Stomach (tissue), 19 donors: ENCODE results near the gene GIMAP8. TPM values are rescaled to one million over a fixed set of nuclear protein-coding genes. Genes with fewer than 3 reads are reported as not detected.
A peak's percentile ranks its signal among the peaks of the same experiment; 100 is the strongest.

ENCODE experiments used
- DNase-seq, 2 donors: peaks; one replicate each; pipeline versions ENCODE4 v3.0.0 to v3.0.0-alpha.2; 2013 to 2019
- H3K27ac ChIP-seq, 5 donors: fragments of 200-600 bp in 4 of 5; sonication (generic) in 4 of 5; one replicate each; pipeline ENCODE4 v1.5.1; 2013 to 2019; ENCODE audit warnings: mild to moderate bottlenecking in 1 of 5, moderate library complexity in 1 of 5
- H3K27me3 ChIP-seq, 3 donors: fragments of 200-600 bp; sonication (generic); one replicate each; pipeline ENCODE4 v1.5.1; 2017 to 2019; ENCODE audit warnings: mixed run types in 1 of 3
- H3K36me3 ChIP-seq, 4 donors: fragments of 200-600 bp; sonication (generic); 1 replicate in 3 of 4; 2 replicates in 1 of 4; pipeline ENCODE4 v1.5.1; 2016 to 2019
- H3K4me1 ChIP-seq, 4 donors: fragments of 200-600 bp; sonication (generic); one replicate each; pipeline ENCODE4 v1.5.1; 2016 to 2019
- H3K4me3 ChIP-seq, 4 donors: fragments of 200-600 bp; sonication (generic) in 3 of 4; one replicate each; pipeline ENCODE4 v1.5.1; 2016 to 2019; ENCODE audit warnings: mild to moderate bottlenecking in 1 of 4
- H3K9me3 ChIP-seq, 4 donors: fragments of 200-600 bp; sonication (generic); one replicate each; pipeline ENCODE4 v1.5.1; 2016 to 2019
- CTCF ChIP-seq, 7 experiments: fragments of 450-650 bp in 4 of 7; fragments of 200-600 bp in 3 of 7; sonication (generic) in 3 of 7; IDR thresholded peaks; one replicate each; pipeline ENCODE4 v1.5.1; 2016 to 2019; ENCODE audit warnings: antibody characterized with exemption in 7 of 7, control low read depth in 2 of 7, mild to moderate bottlenecking in 1 of 7
- EP300 ChIP-seq: sonication (generic); formaldehyde crosslinking; IDR thresholded peaks from one replicate; pipeline ENCODE4 v1.6.1; 2017; ENCODE audit warnings: antibody characterized with exemption
- POLR2A ChIP-seq, 4 donors: fragments of 450-650 bp; IDR thresholded peaks; one replicate each; pipeline ENCODE4 v1.6.1; 2016; ENCODE audit warnings: antibody characterized with exemption in 4 of 4, control low read depth in 2 of 4, mild to moderate bottlenecking in 1 of 4, moderate library complexity in 1 of 4
- POLR2AphosphoS5 ChIP-seq, 3 donors: sonication (generic); formaldehyde crosslinking; IDR thresholded peaks; one replicate each; pipeline ENCODE4 v1.6.1; 2016; ENCODE audit warnings: antibody characterized with exemption in 3 of 3
- WGBS, 5 donors: extraction: QIAGEN DNeasy Blood & Tissue Kit in 3 of 5; methylation state at CpG; one replicate each; pipeline versions ENCODE4 v1.1.5 to v1.1.7; 2013 to 2018; 5-methylcytosine and 5-hydroxymethylcytosine counted together
- intact Hi-C: fragments of 100-400 bp; cut with DNase I; formaldehyde crosslinking; loops from one replicate; pipeline ENCODE4 v1.15.1; 2023; ENCODE audit warnings: low total_unique reads
- long read RNA-seq, 10 donors: transcript quantifications; one replicate each; lab custom pipeline, GENCODE V29; 2026
- polyA plus RNA-seq, 3 donors: library from polyadenylated mRNA; stranded (reverse); fragments of 200-250 nt; gene quantifications; one replicate each; pipeline ENCODE4 v1.2.3, GENCODE V29; 2013
- total RNA-seq, 5 donors: library from RNA; depleted of rRNA; stranded (reverse); fragments of >200 nt; gene quantifications; one replicate each; pipeline versions ENCODE4 v1.1.0 to v1.2.3, GENCODE V29; 2014 to 2016
- donor health status: healthy with polysubstance abuse.
- donor health status: Bipolar disorder and iron deficiency.
- donor health status: healthy.

GIMAP8 gene
- 1 to 10 TPM in 2 of 5 donors, under 1 TPM in 3; under 0.01 to 8.3 (median 0.29) TPM for total RNA-seq
- polyA plus RNA-seq = 1 to 10 TPM; 2.8 to 3.2 (median 2.9) TPM
- long read RNA-seq, donor 1 = 0 reads
- long read RNA-seq, donor 2, full-length matches to known transcripts = 1 of 1 reads
- long read RNA-seq, donor 2, partial matches to known transcripts = 0 of 1 reads
- long read RNA-seq, donor 2, other reads (novel, unspliced or antisense) = 0 of 1 reads
- long read RNA-seq, donor 3 = 0 reads
- long read RNA-seq, donor 4 = 0 reads
- long read RNA-seq, donor 5, partial matches to known transcripts = 10 of 10 reads
- long read RNA-seq, donor 5, other reads (novel, unspliced or antisense) = 0 of 10 reads
- long read RNA-seq, donor 6, full-length matches to known transcripts = 1 of 8 reads
- long read RNA-seq, donor 6, partial matches to known transcripts = 7 of 8 reads
- long read RNA-seq, donor 6, other reads (novel, unspliced or antisense) = 0 of 8 reads
- long read RNA-seq, donor 7, partial matches to known transcripts = 13 of 13 reads
- long read RNA-seq, donor 7, other reads (novel, unspliced or antisense) = 0 of 13 reads
- long read RNA-seq, donor 8 = 0 reads
- long read RNA-seq, donor 9 = 0 reads
- long read RNA-seq, donor 10 = 0 reads

- Histone ChIP-seq H3K27me3 (peaks cover 0 to 18% (median 6%) of the 10 kb centered on the region in 3 donors), H3K27ac (peak within 1 kb of the TSS; percentile 37 to 86 (median 76)), H3K9me3 (no peaks in the 10 kb centered on the region), H3K4me1 (peaks cover 0 to 22% (median 11%) of the 10 kb centered on the region in 4 donors), H3K4me3 (peak within 1 kb of the TSS; percentile 36 to 50 (median 47)), H3K36me3 (no peaks in the 10 kb centered on the region)
- WGBS, 5 donors = 19 to 64% (median 50%) methylated on average over 12 to 22 of the region's 22 CpGs
- intact Hi-C loops = loop anchor here (10.0 kb wide), 1 partner anchor 304 kb away; no protein-coding TSS in a partner anchor
- TF ChIP-seq POLR2A (IDR thresholded peaks at IDR 0.05) (no peak), POLR2AphosphoS5 (IDR thresholded peaks at IDR 0.05) (peak in 1 of 3 donors; percentile 17), CTCF (IDR thresholded peaks at IDR 0.05) (no peak)
- peak; percentile 42 to 60 for DNase-seq
These were observed at the start of gene GIMAP8 for GRCh38 chr7:150450491-150451001. Gene GIMAP8, plus strand, starts transcription at chr7:150450630. Its CDS starts 16,069 bp downstream, at chr7:150466699.

GRCh38 chr7:150400788-150401423, 49.5 kb upstream of the GIMAP8 start:
- no peak for DNase-seq
- intact Hi-C loops = no loop called here
- WGBS, 5 donors = 70 to 79% (median 73%) methylated on average over 15 of the region's 15 CpGs
- TF ChIP-seq EP300 = no peak
- no peak overlapping the region for H3K27ac ChIP-seq
- H3K4me3 ChIP-seq = no peak overlapping the region
- H3K9me3 ChIP-seq = no peaks in the 10 kb centered on the region
- no peaks in the 10 kb centered on the region for H3K27me3 ChIP-seq
- peaks cover 27 to 39% (median 33%) of the 10 kb centered on the region in 4 donors for H3K4me1 ChIP-seq
- peaks cover 6 to 33% (median 26%) of the 10 kb centered on the region in 4 donors for H3K36me3 ChIP-seq

GRCh38 chr7:150401424-150401790, 49.0 kb upstream of the GIMAP8 start:
- H3K9me3 ChIP-seq = no peaks in the 10 kb centered on the region
- DNase-seq = no peak
- WGBS, 5 donors = 96 to 100% (median 100%) methylated on average over 1 of the region's 1 CpG
- H3K36me3 ChIP-seq = peaks cover 6 to 28% (median 24%) of the 10 kb centered on the region in 4 donors
- H3K4me3 ChIP-seq = no peak overlapping the region
- intact Hi-C loops = no loop called here
- peaks cover 32 to 44% (median 38%) of the 10 kb centered on the region in 4 donors for H3K4me1 ChIP-seq
- no peaks in the 10 kb centered on the region for H3K27me3 ChIP-seq
- no peak overlapping the region for H3K27ac ChIP-seq
- TF ChIP-seq POLR2A (IDR thresholded peaks at IDR 0.05) = no peak
- no peak for TF ChIP-seq CTCF (IDR thresholded peaks at IDR 0.05)
- TF ChIP-seq POLR2AphosphoS5 (IDR thresholded peaks at IDR 0.05) = no peak
- no peak for TF ChIP-seq EP300

GRCh38 chr7:150401861-150402631, 48.4 kb upstream of the GIMAP8 start:
- TF ChIP-seq EP300 = no peak
- no peak for TF ChIP-seq POLR2AphosphoS5 (IDR thresholded peaks at IDR 0.05)
- no peak for TF ChIP-seq POLR2A (IDR thresholded peaks at IDR 0.05)
- TF ChIP-seq CTCF (IDR thresholded peaks at IDR 0.05) = no peak
- no peak for DNase-seq
- peak overlapping the region in 3 of 5 donors; percentile 4 to 93 (median 93) for H3K27ac ChIP-seq

More at GRCh38 chr7:150401861-150402631, 48.4 kb upstream of the GIMAP8 start:
- H3K9me3 ChIP-seq = no peaks in the 10 kb centered on the region
- H3K4me3 ChIP-seq = no peak overlapping the region
- intact Hi-C loops = no loop called here
- no peaks in the 10 kb centered on the region for H3K27me3 ChIP-seq
- 83 to 94% (median 89%) methylated on average over 7 of the region's 7 CpGs for WGBS, 5 donors
- H3K36me3 ChIP-seq = peaks cover 6 to 22% (median 18%) of the 10 kb centered on the region in 4 donors
- H3K4me1 ChIP-seq = peaks cover 39 to 51% (median 44%) of the 10 kb centered on the region in 4 donors
